Neural cell (in vitro differentiated cells): ENCODE data around the gene EPC2.

Experiments
- EZH2 ChIP-seq: fragments of 200-600, 300-800 bp; shearing (Covaris generic), sonication (generic); IDR thresholded peaks from 2 replicates; pipeline ENCODE4 v1.6.1; 2014; ENCODE audit warnings: antibody characterized with exemption, low read length, borderline replicate concordance, mild to moderate bottlenecking; ENCODE audit not compliant: insufficient read depth, poor library complexity, severe bottlenecking
- SMC3 ChIP-seq: fragments of 450-650 bp; conservative IDR thresholded peaks from 2 replicates; pipeline ENCODE4 v1.6.1; 2014; ENCODE audit warnings: antibody characterized with exemption, mild to moderate bottlenecking, moderate library complexity; ENCODE audit not compliant: poor library complexity
- TAF1 ChIP-seq: IDR thresholded peaks from 2 replicates; pipeline ENCODE4 v1.6.1; 2012; ENCODE audit warnings: low read depth
- TF ChIP-seq, protein P1 (sequence below): fragments of 450-650 bp; IDR thresholded peaks from 2 replicates; pipeline ENCODE4 v1.5.1; 2014; ENCODE audit warnings: antibody characterized with exemption, mild to moderate bottlenecking, moderate library complexity; ENCODE audit not compliant: poor library complexity, severe bottlenecking

DNA sequence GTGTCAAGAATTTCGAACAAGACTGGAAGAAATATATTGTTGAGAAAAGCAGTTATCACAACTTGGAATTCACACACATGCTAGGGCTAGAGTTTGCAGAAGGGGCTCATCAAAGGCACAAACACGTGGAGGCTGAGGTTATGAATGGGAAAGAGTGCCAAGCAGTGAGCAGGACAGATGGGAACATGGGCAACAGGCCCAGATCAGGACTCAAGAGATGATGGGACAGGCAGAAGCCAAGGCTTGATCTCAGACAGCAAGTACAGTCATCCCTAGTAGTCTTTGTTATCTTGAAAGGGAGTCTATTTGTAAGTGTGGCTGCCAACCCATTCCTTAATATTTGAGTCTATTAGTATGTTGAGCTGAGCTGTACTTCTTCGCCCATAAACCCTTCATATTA, 22.2 kb upstream of the EPC2 start:
- TF ChIP-seq, protein P1, sequence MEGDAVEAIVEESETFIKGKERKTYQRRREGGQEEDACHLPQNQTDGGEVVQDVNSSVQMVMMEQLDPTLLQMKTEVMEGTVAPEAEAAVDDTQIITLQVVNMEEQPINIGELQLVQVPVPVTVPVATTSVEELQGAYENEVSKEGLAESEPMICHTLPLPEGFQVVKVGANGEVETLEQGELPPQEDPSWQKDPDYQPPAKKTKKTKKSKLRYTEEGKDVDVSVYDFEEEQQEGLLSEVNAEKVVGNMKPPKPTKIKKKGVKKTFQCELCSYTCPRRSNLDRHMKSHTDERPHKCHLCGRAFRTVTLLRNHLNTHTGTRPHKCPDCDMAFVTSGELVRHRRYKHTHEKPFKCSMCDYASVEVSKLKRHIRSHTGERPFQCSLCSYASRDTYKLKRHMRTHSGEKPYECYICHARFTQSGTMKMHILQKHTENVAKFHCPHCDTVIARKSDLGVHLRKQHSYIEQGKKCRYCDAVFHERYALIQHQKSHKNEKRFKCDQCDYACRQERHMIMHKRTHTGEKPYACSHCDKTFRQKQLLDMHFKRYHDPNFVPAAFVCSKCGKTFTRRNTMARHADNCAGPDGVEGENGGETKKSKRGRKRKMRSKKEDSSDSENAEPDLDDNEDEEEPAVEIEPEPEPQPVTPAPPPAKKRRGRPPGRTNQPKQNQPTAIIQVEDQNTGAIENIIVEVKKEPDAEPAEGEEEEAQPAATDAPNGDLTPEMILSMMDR: no peak
- TF ChIP-seq SMC3 (no peak), EZH2 (no peak), TAF1 (no peak)
